B cell (primary cell): ENCODE data around the gene PARS2.

ENCODE experiments used
- EZH2 ChIP-seq: IDR thresholded peaks from 2 replicates; pipeline ENCODE4 v1.6.1; 2012; ENCODE audit warnings: borderline replicate concordance, low read depth, mild to moderate bottlenecking, moderate library complexity, low read length; ENCODE audit not compliant: insufficient read depth, poor library complexity, severe bottlenecking
- TF ChIP-seq, protein P1 (sequence below): fragments of 200-600 bp; IDR thresholded peaks from one replicate; pipeline ENCODE4 v1.8.0; 2022; ENCODE audit warnings: antibody characterized with exemption, mild to moderate bottlenecking

DNA sequence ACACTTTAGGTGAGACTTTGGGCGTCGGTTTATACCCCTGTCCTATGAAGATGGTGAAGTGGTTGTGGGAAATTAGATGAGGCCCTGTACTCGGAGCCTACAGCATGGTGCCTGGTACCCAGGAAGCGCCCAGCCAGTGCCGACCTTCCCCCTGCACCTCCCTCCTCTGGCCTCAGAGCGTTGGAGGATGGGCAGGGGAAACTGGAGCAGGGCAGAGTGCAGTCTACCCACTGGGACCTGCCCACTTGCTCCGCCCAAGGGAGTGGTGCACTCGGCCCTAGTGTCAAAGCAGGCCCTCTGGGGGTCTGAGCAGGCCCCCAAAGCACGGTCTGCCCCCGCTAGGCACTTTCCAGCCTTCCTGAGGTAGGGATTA is 49.8 kb upstream of the PARS2 start:
- TF ChIP-seq, protein P1, sequence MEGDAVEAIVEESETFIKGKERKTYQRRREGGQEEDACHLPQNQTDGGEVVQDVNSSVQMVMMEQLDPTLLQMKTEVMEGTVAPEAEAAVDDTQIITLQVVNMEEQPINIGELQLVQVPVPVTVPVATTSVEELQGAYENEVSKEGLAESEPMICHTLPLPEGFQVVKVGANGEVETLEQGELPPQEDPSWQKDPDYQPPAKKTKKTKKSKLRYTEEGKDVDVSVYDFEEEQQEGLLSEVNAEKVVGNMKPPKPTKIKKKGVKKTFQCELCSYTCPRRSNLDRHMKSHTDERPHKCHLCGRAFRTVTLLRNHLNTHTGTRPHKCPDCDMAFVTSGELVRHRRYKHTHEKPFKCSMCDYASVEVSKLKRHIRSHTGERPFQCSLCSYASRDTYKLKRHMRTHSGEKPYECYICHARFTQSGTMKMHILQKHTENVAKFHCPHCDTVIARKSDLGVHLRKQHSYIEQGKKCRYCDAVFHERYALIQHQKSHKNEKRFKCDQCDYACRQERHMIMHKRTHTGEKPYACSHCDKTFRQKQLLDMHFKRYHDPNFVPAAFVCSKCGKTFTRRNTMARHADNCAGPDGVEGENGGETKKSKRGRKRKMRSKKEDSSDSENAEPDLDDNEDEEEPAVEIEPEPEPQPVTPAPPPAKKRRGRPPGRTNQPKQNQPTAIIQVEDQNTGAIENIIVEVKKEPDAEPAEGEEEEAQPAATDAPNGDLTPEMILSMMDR, result no peak
- no peak for TF ChIP-seq EZH2
